Transverse colon (tissue), 4 donors: ENCODE measurements around the gene EIF5B. TPM values are rescaled to one million over a fixed set of nuclear protein-coding genes. Genes with fewer than 3 reads are reported as not detected.

Source experiments
- DNase-seq: peaks from one replicate; pipeline ENCODE4 v3.0.0-alpha.2; 2019
- H3K27ac ChIP-seq, 4 donors: fragments of 200-600 bp; sonication (generic); 2 replicates each; pipeline ENCODE4 v1.5.1; 2016 to 2018; ENCODE audit warnings: inconsistent platforms in 4 of 4
- H3K27me3 ChIP-seq: fragments of 200-600 bp; sonication (generic); 2 replicates; pipeline ENCODE4 v1.5.1; 2017; ENCODE audit warnings: inconsistent platforms
- H3K36me3 ChIP-seq, 4 donors: fragments of 200-600 bp; sonication (generic); 2 replicates each; pipeline ENCODE4 v1.5.1; 2017 to 2019; ENCODE audit warnings: inconsistent platforms in 4 of 4
- H3K4me1 ChIP-seq, 4 donors: fragments of 200-600 bp; sonication (generic); 2 replicates each; pipeline ENCODE4 v1.5.1; 2017 to 2020; ENCODE audit warnings: inconsistent platforms in 4 of 4
- H3K4me3 ChIP-seq, 4 donors: fragments of 200-600 bp; sonication (generic); 1 replicate in 1 of 4; 2 replicates in 3 of 4; pipeline versions ENCODE4 v1.5.1 to v1.6.1; 2017 to 2019; ENCODE audit warnings: inconsistent platforms in 4 of 4
- H3K9me3 ChIP-seq, 2 donors: fragments of 200-600 bp; sonication (generic); 2 replicates each; pipeline ENCODE4 v1.5.1; 2017 to 2019; ENCODE audit warnings: inconsistent platforms in 2 of 2
- EP300 ChIP-seq: sonication (generic); formaldehyde crosslinking; IDR thresholded peaks from one replicate; pipeline ENCODE4 v1.6.1; 2017; ENCODE audit warnings: antibody characterized with exemption, low read depth
- POLR2A ChIP-seq: fragments of 450-650 bp; IDR thresholded peaks from one replicate; pipeline ENCODE4 v1.6.1; 2016; ENCODE audit warnings: antibody characterized with exemption, mild to moderate bottlenecking, moderate library complexity
- POLR2AphosphoS5 ChIP-seq, 3 donors: sonication (generic); formaldehyde crosslinking; IDR thresholded peaks; one replicate each; pipeline ENCODE4 v1.6.1; 2016; ENCODE audit warnings: antibody characterized with exemption in 3 of 3
- WGBS, 2 donors: methylation state at CpG; one replicate each; pipeline ENCODE4 v1.1.5; 2018; ENCODE audit warnings: low coverage in 1 of 2; 5-methylcytosine and 5-hydroxymethylcytosine counted together
- in situ Hi-C, 4 donors: fragments of 200-750 bp; cut with MboI; loops; one replicate each; pipeline versions ENCODE4 v1.15.0 to v1.15.1; 2017; ENCODE audit warnings: low sequenced_read_pairs in 3 of 4, low pct_ligation_motif_present in 1 of 4, low pct_unique_long_range_greater_than_20kb in 1 of 4
- intact Hi-C: fragments of 100-400 bp; cut with DNase I; formaldehyde crosslinking; loops from one replicate; pipeline ENCODE4 v1.15.1; 2023; ENCODE audit warnings: low total_unique reads
- total RNA-seq, 4 donors: library from RNA; depleted of rRNA; stranded (reverse); fragments of >200 nt; gene quantifications; one replicate each; pipeline ENCODE4 v1.1.0, GENCODE V29; 2016
- TF ChIP-seq, protein P1 (sequence below), 5 experiments: fragments of 200-600 bp in 3 of 5; fragments of 450-650 bp in 2 of 5; sonication (generic) in 3 of 5; IDR thresholded peaks; 1 replicate in 2 of 5; 2 replicates in 3 of 5; pipeline ENCODE4 v1.5.1; 2016 to 2017; ENCODE audit warnings: antibody characterized with exemption in 5 of 5, inconsistent platforms in 3 of 5, mild to moderate bottlenecking in 2 of 5, moderate library complexity in 1 of 5

EIF5B gene
- total RNA-seq, 4 donors from 2014 or later: 13.1 to 32.6 (median 20.6) TPM

DNA sequence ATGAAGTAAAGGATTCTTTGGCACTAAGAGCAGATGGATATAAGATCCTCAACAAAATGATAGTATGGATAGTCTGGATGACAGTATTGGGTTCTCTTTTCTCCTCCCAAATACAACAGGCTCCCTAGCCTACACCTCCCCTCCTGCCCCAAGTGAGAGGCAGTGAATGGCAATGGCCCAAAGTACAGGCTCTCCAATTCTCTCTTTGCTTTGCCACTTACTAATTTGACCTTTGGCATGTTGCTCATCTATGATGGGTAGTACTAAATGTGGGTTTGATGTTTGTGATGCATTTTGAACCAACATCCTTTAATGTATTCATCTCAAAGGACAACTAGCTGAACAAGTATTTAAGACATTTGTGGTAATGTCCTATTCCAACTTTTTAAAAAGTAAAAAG lies 65.9 kb downstream of the EIF5B start:
- intact Hi-C loops: no loop called here
- Histone ChIP-seq H3K4me3 (no peak overlapping the region), H3K4me1 (no peaks in the 10 kb centered on the region), H3K9me3 (no peaks in the 10 kb centered on the region), H3K27me3 (no peaks in the 10 kb centered on the region), H3K36me3 (peaks cover 0 to 57% (median 27%) of the 10 kb centered on the region in 4 donors), H3K27ac (no peak overlapping the region)
- in situ Hi-C loops: no loop called here
- DNase-seq: no peak
- TF ChIP-seq EP300 (no peak), POLR2A (no peak), POLR2AphosphoS5 (IDR thresholded peaks at IDR 0.05) (no peak)
- TF ChIP-seq, protein P1, sequence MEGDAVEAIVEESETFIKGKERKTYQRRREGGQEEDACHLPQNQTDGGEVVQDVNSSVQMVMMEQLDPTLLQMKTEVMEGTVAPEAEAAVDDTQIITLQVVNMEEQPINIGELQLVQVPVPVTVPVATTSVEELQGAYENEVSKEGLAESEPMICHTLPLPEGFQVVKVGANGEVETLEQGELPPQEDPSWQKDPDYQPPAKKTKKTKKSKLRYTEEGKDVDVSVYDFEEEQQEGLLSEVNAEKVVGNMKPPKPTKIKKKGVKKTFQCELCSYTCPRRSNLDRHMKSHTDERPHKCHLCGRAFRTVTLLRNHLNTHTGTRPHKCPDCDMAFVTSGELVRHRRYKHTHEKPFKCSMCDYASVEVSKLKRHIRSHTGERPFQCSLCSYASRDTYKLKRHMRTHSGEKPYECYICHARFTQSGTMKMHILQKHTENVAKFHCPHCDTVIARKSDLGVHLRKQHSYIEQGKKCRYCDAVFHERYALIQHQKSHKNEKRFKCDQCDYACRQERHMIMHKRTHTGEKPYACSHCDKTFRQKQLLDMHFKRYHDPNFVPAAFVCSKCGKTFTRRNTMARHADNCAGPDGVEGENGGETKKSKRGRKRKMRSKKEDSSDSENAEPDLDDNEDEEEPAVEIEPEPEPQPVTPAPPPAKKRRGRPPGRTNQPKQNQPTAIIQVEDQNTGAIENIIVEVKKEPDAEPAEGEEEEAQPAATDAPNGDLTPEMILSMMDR (IDR thresholded peaks at IDR 0.05): no peak

DNA sequence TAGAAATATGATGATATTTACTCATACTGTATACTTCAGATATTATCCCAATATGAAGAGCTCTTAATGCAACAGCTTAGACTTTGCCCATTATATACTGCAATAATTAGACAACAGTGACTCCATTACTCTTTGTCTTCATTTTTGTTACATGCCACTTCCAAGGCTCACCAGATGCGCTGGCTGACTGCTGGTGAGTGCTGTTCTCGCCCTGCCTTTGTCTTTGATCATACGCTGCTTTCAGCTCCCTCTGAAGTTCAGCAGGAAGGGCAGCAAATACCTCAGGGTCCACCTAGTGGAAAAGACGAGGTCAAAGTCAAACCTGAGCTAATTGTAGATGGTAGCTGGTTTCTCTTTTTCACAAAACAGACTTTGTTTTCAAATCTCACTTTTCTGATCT lies 66.3 kb downstream of the EIF5B start:
- Histone ChIP-seq H3K4me1 (no peaks in the 10 kb centered on the region), H3K27me3 (no peaks in the 10 kb centered on the region), H3K9me3 (no peaks in the 10 kb centered on the region), H3K36me3 (peaks cover 0 to 53% (median 25%) of the 10 kb centered on the region in 4 donors), H3K27ac (no peak overlapping the region), H3K4me3 (no peak overlapping the region)
- TF ChIP-seq EP300 (no peak), POLR2A (no peak), POLR2AphosphoS5 (IDR thresholded peaks at IDR 0.05) (no peak)
- TF ChIP-seq, protein P1 (IDR thresholded peaks at IDR 0.05): no peak
- in situ Hi-C loops: no loop called here
- intact Hi-C loops: no loop called here
- no peak for DNase-seq
- 36 to 56% methylated on average over 2 to 4 of the region's 4 CpGs for WGBS, 2 donors

DNA sequence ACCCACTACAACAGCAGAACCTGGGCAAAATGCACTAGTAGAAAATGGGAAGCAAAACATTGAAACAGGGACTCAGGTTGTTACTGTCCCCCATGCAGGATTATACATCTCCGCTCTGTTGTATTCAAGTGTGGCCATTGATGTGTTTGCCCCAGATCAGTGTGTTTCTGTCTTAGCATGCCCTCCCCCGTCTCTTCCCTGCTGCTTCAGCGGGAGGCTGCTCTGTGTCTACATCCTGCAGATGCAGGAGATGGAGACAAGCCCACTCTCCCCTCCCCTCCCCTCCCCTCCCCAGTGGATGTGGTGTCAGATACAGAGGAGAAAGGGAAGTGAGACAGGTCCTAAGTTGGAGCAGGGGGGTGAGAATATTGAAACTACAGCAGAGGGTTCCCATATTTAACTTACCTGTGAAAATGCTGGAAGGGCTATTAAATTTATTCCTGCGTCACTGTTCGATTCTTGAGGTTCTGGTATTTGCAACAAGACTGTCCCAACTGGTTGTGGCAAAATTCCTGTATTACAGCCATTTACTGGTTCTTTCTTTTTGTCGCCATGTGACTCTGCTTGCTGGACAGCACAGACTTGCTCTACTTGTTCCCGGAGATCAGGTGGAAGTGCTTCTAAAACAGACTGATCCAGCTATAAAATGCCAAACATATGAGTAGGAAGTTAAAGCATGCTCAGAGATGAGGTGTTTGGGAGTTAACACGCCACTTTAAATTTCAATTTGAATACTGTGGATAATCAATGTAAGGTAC lies 67.0 kb downstream of the EIF5B start:
- WGBS, 2 donors: 75 to 91% methylated on average over 2 to 8 of the region's 8 CpGs
- in situ Hi-C loops (no loop called here), intact Hi-C loops (no loop called here)
- Histone ChIP-seq H3K9me3 (no peaks in the 10 kb centered on the region), H3K27me3 (no peaks in the 10 kb centered on the region), H3K27ac (no peak overlapping the region), H3K4me1 (no peaks in the 10 kb centered on the region), H3K4me3 (no peak overlapping the region), H3K36me3 (peaks cover 0 to 46% (median 22%) of the 10 kb centered on the region in 4 donors)
- no peak for DNase-seq
- TF ChIP-seq POLR2A (no peak), POLR2AphosphoS5 (IDR thresholded peaks at IDR 0.05) (no peak), EP300 (no peak)
- TF ChIP-seq, protein P1 (IDR thresholded peaks at IDR 0.05): no peak

DNA sequence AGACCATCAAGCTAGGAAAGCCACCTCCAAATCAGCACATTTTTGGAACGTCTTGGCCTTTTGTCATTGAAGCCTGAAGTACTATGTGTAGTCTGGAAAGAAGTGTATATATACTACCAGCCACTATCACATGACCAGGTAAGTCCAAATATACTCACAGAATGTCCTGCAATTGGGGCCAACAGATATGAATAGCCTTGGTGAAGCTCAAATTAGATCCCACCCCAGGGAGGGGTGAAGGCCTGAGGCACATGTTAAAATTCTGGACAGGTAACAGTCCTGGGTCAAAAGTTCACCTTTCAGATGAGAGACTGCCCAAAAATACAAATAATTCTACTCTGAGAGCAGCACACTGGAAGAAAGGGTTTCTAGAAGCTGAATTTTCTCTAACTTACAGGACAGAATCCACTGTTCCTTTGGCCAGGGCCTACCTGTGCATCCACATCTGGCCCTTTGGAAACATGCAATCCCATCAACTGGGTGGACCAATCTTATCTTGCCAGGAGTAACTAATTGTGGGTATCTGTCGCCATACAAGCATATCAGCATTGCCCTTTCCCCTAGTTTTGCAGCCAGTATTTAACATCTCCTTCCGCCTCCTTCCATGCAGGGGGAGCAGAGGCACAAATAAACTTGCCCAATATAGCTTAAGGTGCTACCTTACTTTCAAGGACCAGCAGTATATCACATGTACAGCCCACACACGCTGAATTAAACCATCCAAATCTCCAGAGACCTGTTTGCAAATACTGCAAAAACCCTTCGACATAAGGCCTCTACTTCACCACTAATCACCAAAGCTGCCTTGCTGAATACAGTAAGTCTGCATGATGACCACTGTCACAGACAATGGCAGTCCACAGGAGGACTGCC lies 67.8 kb downstream of the EIF5B start:
- Histone ChIP-seq H3K4me3 (no peak overlapping the region), H3K27me3 (no peaks in the 10 kb centered on the region), H3K4me1 (no peaks in the 10 kb centered on the region), H3K36me3 (peaks cover 0 to 39% (median 19%) of the 10 kb centered on the region in 4 donors), H3K9me3 (no peaks in the 10 kb centered on the region), H3K27ac (no peak overlapping the region)
- intact Hi-C loops (no loop called here), in situ Hi-C loops (no loop called here)
- DNase-seq: no peak
- TF ChIP-seq, protein P1 (IDR thresholded peaks at IDR 0.05): no peak
- TF ChIP-seq POLR2A: no peak
- TF ChIP-seq EP300: no peak
- TF ChIP-seq POLR2AphosphoS5 (IDR thresholded peaks at IDR 0.05): no peak
- WGBS, 2 donors: 87 to 93% methylated on average over 4 to 5 of the region's 5 CpGs
